ENCODE results near the gene TTLL10.

- no peak for TF ChIP-seq CTCF (IDR thresholded peaks at IDR 0.05; ENCODE audit: insufficient read depth, low read length, poor library complexity, severe bottlenecking)
- no peak for TF ChIP-seq EZH2phosphoT487 (conservative IDR thresholded peaks at IDR 0.05; ENCODE audit: low read length)
Observed at GRCh38 chr1:1181129-1181937, 7.7 kb downstream of the TTLL10 start.
